SK-N-SH treated with all-trans-retinoic acid at 6 μM for 48 hours (cell line): Measurements from ENCODE around the gene ZBTB16.

Experiments
- ESRRG ChIP-seq: fragments of 250-450 bp; sonication (Bioruptor Pico); IDR thresholded peaks from 2 replicates; pipeline ENCODE4 v1.6.1; 2021; ENCODE audit warnings: mild to moderate bottlenecking
- ZFP3 ChIP-seq: fragments of 250-450 bp; sonication (Bioruptor Pico); IDR thresholded peaks from 2 replicates; pipeline ENCODE4 v1.5.0; 2020; ENCODE audit warnings: mild to moderate bottlenecking, moderate library complexity
- ZNF70 ChIP-seq: fragments of 450-650 bp; formaldehyde crosslinking; IDR thresholded peaks from 2 replicates; pipeline ENCODE4 v1.5.0; 2020; ENCODE audit warnings: mild to moderate bottlenecking, moderate library complexity
- ZNF8 ChIP-seq: fragments of 450-650 bp; formaldehyde crosslinking; IDR thresholded peaks from 2 replicates; pipeline ENCODE4 v1.5.0; 2020; ENCODE audit warnings: mild to moderate bottlenecking, moderate library complexity

- no peak for TF ChIP-seq ZNF70 (CRISPR knock-in tag)
- TF ChIP-seq ESRRG (CRISPR knock-in tag): no peak
- TF ChIP-seq ZFP3 (CRISPR knock-in tag): no peak
- no peak for TF ChIP-seq ZNF8 (CRISPR knock-in tag)
Measured at GRCh38 chr11:114094516-114094915, 35.0 kb downstream of the ZBTB16 start.
